ENCODE measurements around the gene USO1.
"Not testable (repeated sequence)": the region's sequence is repeated elsewhere in the genome, so short reads cannot be mapped to it uniquely, and the experiment has no call there.

The USO1 gene

GRCh38 chr4:75715105-75715799 is 9.1 kb upstream of the USO1 start:
- DNase-seq, result no peak

- DNase-seq, result not testable (repeated sequence)
Measured at GRCh38 chr4:75716054-75716453, 8.3 kb upstream of the USO1 start.

GRCh38 chr4:75717408-75717807 is 7.0 kb upstream of the USO1 start:
- no peak for DNase-seq

GRCh38 chr4:75718529-75718928 is 5.8 kb upstream of the USO1 start:
- no peak for DNase-seq

GRCh38 chr4:75722417-75722816 is 2.0 kb upstream of the USO1 start:
- no peak for DNase-seq

- no peak for DNase-seq
Measured at GRCh38 chr4:75723163-75724065, 963 bp upstream of the USO1 start.

GRCh38 chr4:75724867-75725724 is 719 bp downstream of the USO1 start:
- peak; percentile 22 for DNase-seq

- not testable (repeated sequence) for DNase-seq
Measured at GRCh38 chr4:75725942-75726538, 1.7 kb downstream of the USO1 start.

GRCh38 chr4:75726577-75726976 is 2.2 kb downstream of the USO1 start:
- DNase-seq, result no peak

GRCh38 chr4:75727073-75727472 is 2.7 kb downstream of the USO1 start:
- no peak for DNase-seq

- DNase-seq, result no peak
Measured at GRCh38 chr4:75729836-75730235, 5.5 kb downstream of the USO1 start.

GRCh38 chr4:75733369-75733768 is 9.0 kb downstream of the USO1 start:
- DNase-seq, result no peak

GRCh38 chr4:75735525-75735924 is 11.1 kb downstream of the USO1 start:
- no peak for DNase-seq

GRCh38 chr4:75736862-75737261 is 12.5 kb downstream of the USO1 start:
- no peak for DNase-seq

GRCh38 chr4:75737398-75737797 is 13.0 kb downstream of the USO1 start:
- DNase-seq, result no peak

GRCh38 chr4:75741027-75741426 is 16.6 kb downstream of the USO1 start:
- no peak for DNase-seq

GRCh38 chr4:75742451-75742850 is 18.1 kb downstream of the USO1 start:
- DNase-seq, result no peak

GRCh38 chr4:75745161-75745560 is 20.8 kb downstream of the USO1 start:
- no peak for DNase-seq

- no peak for DNase-seq
Measured at GRCh38 chr4:75745721-75746199, 21.4 kb downstream of the USO1 start.

GRCh38 chr4:75752637-75753036 is 28.3 kb downstream of the USO1 start:
- no peak for DNase-seq

GRCh38 chr4:75769036-75769435 is 44.7 kb downstream of the USO1 start:
- DNase-seq, result no peak

GRCh38 chr4:75771607-75772006 is 47.2 kb downstream of the USO1 start:
- DNase-seq, result peak; percentile 1

GRCh38 chr4:75777589-75777988 is 53.2 kb downstream of the USO1 start:
- no peak for DNase-seq
